Choroid plexus epithelial cell (primary cell): Measurements from ENCODE around the gene TAS1R1.

Experiments
- DNase-seq: peaks from one replicate; pipeline ENCODE4 v3.0.0-alpha.2; 2010; ENCODE audit warnings: low read depth
- H3K4me3 ChIP-seq: 2 replicates; pipeline ENCODE4 v1.5.1; 2011; ENCODE audit warnings: low read depth, mild to moderate bottlenecking, control low read depth, low read length, moderate library complexity
- TF ChIP-seq, protein P1 (sequence below): conservative IDR thresholded peaks from 2 replicates; pipeline ENCODE4 v1.5.1; 2011; ENCODE audit warnings: low read depth, mild to moderate bottlenecking, control low read depth, inconsistent platforms, low read length, moderate library complexity

The TAS1R1 gene

GRCh38 chr1:6512245-6512907 lies 42.7 kb upstream of the TAS1R1 start:
- TF ChIP-seq, protein P1, sequence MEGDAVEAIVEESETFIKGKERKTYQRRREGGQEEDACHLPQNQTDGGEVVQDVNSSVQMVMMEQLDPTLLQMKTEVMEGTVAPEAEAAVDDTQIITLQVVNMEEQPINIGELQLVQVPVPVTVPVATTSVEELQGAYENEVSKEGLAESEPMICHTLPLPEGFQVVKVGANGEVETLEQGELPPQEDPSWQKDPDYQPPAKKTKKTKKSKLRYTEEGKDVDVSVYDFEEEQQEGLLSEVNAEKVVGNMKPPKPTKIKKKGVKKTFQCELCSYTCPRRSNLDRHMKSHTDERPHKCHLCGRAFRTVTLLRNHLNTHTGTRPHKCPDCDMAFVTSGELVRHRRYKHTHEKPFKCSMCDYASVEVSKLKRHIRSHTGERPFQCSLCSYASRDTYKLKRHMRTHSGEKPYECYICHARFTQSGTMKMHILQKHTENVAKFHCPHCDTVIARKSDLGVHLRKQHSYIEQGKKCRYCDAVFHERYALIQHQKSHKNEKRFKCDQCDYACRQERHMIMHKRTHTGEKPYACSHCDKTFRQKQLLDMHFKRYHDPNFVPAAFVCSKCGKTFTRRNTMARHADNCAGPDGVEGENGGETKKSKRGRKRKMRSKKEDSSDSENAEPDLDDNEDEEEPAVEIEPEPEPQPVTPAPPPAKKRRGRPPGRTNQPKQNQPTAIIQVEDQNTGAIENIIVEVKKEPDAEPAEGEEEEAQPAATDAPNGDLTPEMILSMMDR = no peak
- H3K4me3 ChIP-seq = no peak overlapping the region
- DNase-seq = no peak

GRCh38 chr1:6512908-6513280 lies 42.2 kb upstream of the TAS1R1 start:
- DNase-seq = no peak
- H3K4me3 ChIP-seq = no peak overlapping the region
- TF ChIP-seq, protein P1 = no peak

DNA sequence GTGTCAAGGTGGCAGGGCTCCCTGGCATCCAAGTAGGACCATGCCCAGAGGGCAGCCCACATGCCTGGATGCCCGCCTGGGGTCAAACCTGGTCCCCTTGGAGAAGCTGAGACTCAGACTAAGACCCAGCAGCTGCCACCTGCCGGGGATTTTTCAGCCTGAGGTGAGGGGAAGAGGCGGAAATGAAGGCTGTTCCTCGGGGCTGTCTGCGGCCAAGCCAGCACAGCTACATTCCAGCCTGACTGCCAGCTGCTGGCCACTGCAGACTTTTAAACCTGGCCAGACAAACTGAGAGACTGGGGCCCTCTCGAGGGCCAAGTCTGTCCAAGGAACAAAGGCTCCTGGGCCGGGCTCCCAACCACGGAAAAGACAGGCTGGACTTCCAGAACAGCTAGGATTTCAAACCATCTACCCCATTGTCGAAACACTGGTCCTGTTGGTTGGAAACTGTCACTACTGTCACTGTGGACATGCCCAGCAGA lies 41.7 kb upstream of the TAS1R1 start:
- no peak for DNase-seq
- TF ChIP-seq, protein P1 = no peak
- no peak overlapping the region for H3K4me3 ChIP-seq

GRCh38 chr1:6515771-6516170 lies 39.3 kb upstream of the TAS1R1 start:
- H3K4me3 ChIP-seq = no peak overlapping the region
- TF ChIP-seq, protein P1 = no peak
- no peak for DNase-seq

- H3K4me3 ChIP-seq = no peak overlapping the region
- TF ChIP-seq, protein P1 = no peak
- DNase-seq = no peak
These were observed 37.7 kb upstream of the TAS1R1 start for GRCh38 chr1:6517435-6517851.

DNA sequence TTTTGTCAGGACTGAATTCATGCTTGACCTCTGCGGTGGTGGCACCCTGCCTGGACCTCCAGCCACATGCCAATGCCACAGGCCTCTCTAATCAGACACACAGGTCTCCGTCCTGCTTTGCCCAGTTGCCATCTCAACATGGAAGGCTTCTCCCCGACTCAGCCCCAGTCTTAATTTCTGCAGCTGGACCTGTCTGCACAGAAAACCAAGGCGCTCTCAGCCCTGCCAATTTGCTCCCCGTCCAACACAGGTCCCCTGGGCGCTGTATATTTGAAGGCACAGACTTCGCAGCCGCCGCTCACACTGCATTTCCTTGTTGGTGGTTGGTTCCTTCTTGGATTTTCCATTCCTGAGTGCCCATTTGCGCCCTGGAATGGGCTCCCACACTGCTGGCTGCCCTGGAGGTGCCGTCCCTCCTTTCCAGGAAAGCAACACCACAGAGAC lies 35.6 kb upstream of the TAS1R1 start:
- TF ChIP-seq, protein P1 = no peak
- no peak overlapping the region for H3K4me3 ChIP-seq
- no peak for DNase-seq
